Measurements from ENCODE around the gene ZMIZ2.
"Not testable (repeated sequence)": the region's sequence is repeated elsewhere in the genome, so short reads cannot be mapped to it uniquely, and the experiment has no call there.

ZMIZ2 gene

DNA sequence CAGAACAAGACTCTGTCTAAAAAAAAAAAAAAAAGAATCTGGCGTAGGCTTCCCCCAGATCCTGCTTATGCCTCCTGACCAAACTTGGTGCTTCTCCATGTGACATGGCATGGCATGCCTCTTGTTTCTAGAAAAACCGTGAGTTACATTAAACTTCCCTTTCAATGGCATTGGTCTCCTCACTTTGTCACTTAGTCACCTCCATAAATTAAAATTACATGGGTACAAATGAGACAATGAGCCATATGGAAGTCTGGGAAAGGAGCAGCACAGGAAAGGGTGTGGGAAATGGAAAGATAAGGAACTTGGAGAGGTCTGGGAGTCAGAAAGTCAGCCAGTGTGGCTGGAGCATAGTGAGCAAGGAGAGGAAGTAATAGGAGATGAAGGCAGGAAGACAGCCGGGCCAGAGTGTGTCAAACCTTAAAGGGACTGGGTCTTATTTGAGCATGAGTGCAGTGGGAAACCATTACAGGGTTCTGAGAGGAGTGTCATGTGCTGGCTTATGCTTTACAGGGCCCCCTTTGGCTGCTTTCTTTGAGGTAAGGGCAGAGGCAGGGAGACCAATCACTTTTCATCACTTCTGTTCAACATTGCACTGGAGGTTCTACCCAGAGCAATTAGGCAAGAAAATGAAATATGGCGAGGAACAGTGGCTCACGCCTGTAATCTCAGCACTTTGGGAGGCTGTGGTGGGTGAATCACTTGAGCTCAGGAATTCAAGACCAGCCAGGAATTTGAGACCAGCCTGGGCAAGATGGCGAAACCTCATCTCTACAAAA is 21.3 kb upstream of the ZMIZ2 start:
- no peak for DNase-seq (ENCODE audit: low spot score)

- no peak for DNase-seq (ENCODE audit: low spot score)
These were observed 20.7 kb upstream of the ZMIZ2 start for GRCh38 chr7:44727937-44728262.

GRCh38 chr7:44729949-44730590 is 18.6 kb upstream of the ZMIZ2 start:
- DNase-seq (ENCODE audit: low spot score) = no peak

DNA sequence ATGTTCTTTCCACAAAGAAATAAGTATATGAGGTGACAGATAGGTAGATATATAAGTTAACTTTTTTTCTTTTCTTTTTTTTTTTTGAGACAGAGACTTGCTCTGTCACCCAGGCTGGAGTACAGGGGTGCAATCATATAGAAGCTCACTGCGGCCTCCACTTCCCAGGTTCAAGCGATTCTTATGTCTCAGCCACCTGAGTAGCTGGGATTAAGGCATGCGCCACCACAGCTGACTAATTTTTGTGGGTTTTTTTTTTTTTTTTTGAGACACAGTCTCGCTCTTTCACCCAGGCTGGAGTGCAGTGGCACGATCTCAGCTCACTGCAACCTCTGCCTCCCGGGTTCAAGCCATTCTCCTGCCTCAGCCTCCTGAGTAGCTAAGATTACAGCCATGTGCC is 15.7 kb upstream of the ZMIZ2 start:
- DNase-seq (ENCODE audit: low spot score) = not testable (repeated sequence)

DNA sequence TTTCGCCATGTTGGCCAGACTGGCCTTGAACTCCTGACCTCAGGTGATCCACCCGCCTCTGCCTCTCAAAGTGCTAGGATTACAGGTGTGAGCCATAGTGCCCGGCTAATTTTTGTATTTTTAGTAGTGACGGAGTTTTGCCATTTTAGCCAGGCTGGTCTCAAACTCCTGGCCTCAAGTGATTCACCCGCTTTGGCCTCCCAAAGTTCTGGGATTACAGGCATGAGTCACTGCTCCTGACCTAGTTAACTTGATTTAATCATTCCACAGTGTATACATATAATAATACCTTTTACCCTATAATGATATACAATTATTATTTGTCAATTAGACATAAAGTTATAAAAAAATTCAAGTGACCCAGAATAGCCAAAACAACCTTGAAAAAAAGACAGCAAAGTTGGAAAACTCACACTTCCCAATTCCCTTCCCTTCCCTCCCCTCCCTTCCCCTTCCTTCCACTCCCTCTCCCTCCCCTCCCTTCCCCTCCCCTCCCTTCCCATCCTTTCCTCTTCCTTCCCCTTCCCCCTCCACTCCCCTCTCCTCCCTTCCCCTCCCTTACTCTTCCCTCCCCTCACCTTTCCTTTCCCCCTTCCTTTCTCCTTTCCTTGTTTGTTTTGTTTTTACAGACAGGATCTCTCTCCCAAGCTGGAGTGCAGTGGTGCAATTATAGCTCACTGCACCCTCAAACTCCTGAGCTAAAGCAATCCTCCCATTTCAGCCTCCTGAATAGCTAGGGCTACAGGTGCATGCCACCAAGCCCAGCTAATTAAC is 14.8 kb upstream of the ZMIZ2 start:
- no peak for DNase-seq (ENCODE audit: low spot score)

GRCh38 chr7:44735403-44736165 is 13.1 kb upstream of the ZMIZ2 start:
- DNase-seq (ENCODE audit: low spot score) = no peak

DNA sequence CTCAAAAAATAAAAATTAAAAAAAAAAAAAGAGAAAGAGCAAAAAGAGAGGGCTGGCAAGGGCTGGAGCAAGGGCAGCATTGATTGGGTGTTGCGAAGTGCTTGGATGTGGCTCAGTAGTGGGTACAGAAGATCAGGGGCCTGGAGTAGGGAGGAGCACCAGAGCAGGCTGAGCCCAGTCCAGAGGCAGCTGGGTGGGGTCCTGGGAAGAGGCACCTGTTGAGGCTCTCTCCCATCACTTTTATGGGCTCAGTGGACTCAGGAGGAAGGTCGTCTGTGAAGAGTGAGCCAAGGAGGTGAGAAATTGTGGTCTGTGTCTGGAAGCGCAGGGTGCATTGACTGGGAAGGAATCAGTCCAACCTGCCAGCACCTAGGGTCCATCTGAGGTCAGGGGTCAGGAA is 11.8 kb upstream of the ZMIZ2 start:
- DNase-seq (ENCODE audit: low spot score) = no peak

DNA sequence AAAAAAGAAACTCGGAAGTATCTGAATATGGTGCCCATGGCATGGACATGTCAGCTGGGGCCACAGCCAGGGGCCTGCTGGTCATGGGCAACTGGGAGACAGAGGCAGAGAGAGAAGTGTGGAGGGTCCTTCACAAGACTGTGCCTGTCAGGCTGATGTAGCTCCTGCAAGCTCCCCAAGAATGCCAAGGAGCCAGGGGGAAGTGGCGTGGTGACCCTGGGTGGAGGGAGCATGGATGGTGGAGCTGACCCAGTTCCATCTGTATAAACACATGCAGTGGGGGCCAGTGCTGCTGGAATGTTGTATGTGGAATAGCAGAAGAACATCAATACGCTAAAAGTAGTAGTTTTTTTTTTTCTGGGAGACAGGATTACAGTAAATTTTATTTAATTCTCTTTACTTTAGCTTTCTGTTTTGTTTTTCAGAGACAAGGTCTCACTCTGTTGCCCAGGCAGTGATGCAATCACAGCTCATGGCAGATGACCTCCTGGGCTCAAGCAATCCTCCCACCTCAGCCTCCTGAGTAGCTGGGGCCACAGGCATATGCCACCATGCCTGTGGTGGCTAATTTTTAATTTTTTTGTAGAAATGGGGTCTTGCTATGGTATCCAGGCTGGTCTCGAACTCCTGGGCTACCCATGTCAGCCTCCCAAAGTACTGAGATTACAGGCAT is 10.5 kb upstream of the ZMIZ2 start:
- no peak for DNase-seq (ENCODE audit: low spot score)

DNA sequence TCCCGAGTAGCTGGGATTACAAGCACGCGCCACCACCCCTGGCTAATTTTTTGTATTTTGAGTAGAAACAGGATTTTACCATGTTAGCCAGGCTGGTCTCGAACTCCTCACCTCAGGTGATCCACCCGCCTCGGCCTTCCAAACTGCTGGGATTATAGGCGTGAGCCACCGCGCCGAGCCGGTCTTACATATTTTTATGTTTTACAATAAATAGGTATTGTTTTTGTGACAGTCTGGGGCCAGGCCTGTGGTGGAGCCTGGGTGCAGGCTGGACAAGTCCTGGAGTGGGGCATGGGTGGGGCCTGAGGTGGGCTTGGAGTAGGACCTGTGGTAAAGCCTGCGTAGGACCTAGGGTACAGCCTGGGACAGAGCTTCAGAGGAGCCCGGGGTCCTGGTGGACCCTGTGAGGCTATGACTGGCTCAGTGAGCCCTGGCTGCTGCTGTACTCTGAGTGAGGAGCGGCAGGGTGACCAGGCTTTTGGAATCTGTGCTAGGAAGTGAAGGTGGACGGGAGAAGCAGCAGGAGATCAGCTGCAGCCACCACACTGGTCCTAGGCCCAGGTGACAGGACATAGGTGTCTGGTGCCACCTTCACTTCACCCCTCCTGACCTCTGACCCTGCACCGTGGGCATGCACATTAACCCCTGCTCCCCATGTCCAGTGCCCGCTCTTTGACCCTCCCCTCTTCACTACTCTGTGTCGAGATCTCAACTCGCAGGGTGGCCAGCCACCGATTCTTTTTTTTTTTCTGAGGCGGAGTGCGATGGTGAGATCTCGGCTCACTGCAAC is 9.6 kb upstream of the ZMIZ2 start:
- DNase-seq (ENCODE audit: low spot score) = no peak

DNA sequence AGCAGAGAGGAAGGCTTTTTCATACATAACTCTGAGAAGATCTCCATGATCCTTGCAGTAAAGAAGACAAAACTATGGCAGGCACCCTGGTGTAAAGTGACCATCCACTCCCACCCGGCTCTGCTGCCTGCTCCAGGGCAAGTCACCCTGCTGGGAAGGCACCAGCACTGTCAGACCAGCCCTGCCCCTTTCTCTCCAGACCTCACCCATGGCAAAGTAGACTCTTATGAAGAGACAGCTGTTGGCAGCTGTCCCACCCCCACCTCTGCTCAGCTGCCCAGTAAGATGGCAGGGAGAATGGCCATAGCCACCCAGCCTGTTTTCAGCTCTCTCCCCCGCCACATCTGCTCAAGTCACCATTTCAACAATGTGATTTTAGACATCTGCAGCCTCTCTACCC is 8.6 kb upstream of the ZMIZ2 start:
- no peak for DNase-seq (ENCODE audit: low spot score)

DNA sequence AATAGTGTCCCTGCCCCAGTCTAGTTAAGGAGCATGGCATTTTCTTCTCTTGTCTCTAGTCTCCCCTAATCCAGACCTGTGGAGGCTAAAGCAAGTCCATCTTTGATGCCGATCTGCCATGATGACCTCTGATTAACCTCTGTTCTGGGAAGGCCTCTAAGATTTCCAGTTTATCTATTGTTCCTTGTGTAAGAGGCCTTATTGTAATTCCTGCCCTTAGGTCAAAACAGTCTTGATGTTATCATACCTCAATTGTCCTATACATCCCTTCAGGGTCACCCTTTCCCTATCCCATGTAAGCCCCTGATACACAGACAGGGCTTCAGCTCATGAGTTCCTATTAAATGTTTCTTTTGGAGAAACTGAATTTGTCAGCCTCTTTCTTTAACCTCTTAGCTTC is 4.9 kb upstream of the ZMIZ2 start:
- DNase-seq (ENCODE audit: low spot score) = no peak

- no peak for DNase-seq (ENCODE audit: low spot score)
These were observed 493 bp downstream of the ZMIZ2 start for GRCh38 chr7:44748948-44749731.

DNA sequence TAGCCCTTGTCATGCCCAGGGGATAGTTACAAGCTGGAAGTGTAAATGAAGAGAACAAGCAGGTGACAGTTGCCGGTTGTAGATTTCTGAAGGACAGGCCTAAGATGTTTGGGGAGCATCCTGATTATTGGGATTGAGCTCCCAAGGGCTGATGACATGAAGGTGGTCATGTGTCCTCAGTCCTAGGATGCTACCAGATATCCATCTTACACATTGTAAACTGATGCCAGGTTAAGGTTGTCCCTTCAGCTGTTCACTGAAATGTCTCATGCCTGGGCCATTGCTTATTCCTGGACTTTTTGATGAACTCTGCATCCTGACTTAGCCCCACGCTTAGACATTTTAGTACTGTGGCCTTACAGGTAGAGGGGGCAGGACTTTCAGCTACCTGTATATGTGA is 1.3 kb downstream of the ZMIZ2 start:
- no peak for DNase-seq (ENCODE audit: low spot score)

DNA sequence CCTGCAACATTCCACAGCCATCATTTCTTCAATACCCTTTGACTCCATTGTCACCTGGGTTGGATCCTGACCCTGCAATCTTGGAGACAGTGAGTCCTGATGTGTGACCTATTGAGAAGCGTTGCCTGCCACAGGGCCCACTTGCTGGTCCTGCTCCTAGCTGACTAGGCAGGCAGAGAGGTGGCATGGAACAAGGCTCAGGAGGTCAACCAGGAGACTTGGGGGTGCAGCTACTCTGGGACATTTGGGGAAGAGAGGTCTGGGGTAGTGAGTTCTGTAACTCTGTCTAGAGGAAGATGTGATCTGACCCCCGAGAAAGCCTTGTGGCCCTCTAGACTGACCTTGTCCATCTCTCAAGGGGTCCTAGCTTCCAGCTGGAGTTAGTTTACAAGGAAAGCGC is 1.8 kb downstream of the ZMIZ2 start:
- DNase-seq (ENCODE audit: low spot score) = no peak

GRCh38 chr7:44750921-44751571 is 2.4 kb downstream of the ZMIZ2 start:
- no peak for DNase-seq (ENCODE audit: low spot score)

GRCh38 chr7:44752822-44753221 is 4.2 kb downstream of the ZMIZ2 start:
- no peak for DNase-seq (ENCODE audit: low spot score)

GRCh38 chr7:44754802-44755697 is 6.4 kb downstream of the ZMIZ2 start:
- DNase-seq (ENCODE audit: low spot score) = no peak

Data from pons (tissue), 1 donor.